Subcutaneous abdominal adipose tissue (tissue), 5 donors: ENCODE data around the gene PPP1CA.

Experiments used
- H3K27ac ChIP-seq: one replicate; pipeline ENCODE4 v1.7.0; 2013; ENCODE audit warnings: low read depth, mild to moderate bottlenecking, inconsistent platforms, low read length, moderate library complexity
- H3K27me3 ChIP-seq, 5 donors: one replicate each; pipeline ENCODE4 v1.7.0; 2013; ENCODE audit warnings: low read length in 5 of 5, inconsistent platforms in 1 of 5; ENCODE audit not compliant: control insufficient read depth in 5 of 5, insufficient read depth in 4 of 5
- H3K36me3 ChIP-seq, 5 donors: one replicate each; pipeline ENCODE4 v1.7.0; 2013; ENCODE audit warnings: low read length in 5 of 5; ENCODE audit not compliant: control insufficient read depth in 5 of 5, insufficient read depth in 5 of 5
- H3K4me1 ChIP-seq, 5 donors: one replicate each; pipeline ENCODE4 v1.7.0; 2013; ENCODE audit warnings: low read length in 5 of 5, mild to moderate bottlenecking in 3 of 5, moderate library complexity in 1 of 5; ENCODE audit not compliant: control insufficient read depth in 5 of 5, insufficient read depth in 5 of 5
- H3K4me3 ChIP-seq, 5 donors: one replicate each; pipeline ENCODE4 v1.7.0; 2013; ENCODE audit warnings: low read length in 5 of 5, low read depth in 1 of 5
- H3K9ac ChIP-seq, 5 donors: one replicate each; pipeline ENCODE4 v1.7.0; 2013; ENCODE audit warnings: low read length in 5 of 5, mild to moderate bottlenecking in 4 of 5, moderate library complexity in 3 of 5
- H3K9me3 ChIP-seq, 5 donors: one replicate each; pipeline ENCODE4 v1.7.0; 2013; ENCODE audit warnings: low read length in 5 of 5; ENCODE audit not compliant: control insufficient read depth in 5 of 5
- donor health status: healthy.
- donor health status: healthy.
- donor health status: healthy.
- donor health status: healthy.
- donor health status: healthy.

PPP1CA gene

DNA sequence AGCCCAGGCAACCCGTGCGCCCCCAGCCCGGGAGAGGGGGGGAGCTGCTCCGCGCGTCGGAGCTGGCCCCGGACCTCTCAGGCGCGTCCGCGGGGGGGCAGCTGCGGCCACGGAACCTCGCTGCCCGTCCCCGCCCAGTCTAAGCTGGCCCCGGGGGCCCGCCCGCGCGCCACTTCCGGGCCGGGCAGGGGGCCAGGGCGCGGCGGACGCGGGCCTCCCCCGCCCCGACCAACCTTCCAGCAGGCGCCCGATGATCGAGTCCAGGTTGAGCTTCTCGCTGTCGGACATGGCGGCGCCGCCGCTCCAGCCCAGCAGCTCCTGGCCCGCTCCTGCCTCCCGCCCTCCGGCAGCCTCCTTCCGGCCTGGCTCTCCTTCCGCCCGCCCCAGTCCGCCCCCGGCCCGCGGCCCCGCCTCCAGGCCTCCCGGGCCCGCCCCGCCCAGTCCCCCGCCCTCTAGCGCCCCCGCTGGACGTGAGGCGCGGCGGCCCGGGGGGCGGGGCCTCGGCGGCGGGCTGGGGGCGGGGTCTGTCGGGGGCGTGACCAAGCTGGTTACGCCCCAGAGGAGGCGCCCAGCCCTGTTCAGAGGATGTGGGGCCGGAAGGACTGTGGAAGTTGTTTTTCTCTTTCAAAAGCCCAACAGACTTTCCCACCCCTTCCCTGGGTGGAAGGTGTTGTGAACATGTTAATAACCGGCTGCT lies at the start of gene PPP1CA:
Gene PPP1CA (minus strand): TSS at position 364 of the 697 bp plus-strand sequence. CDS start 76 bp downstream, at position 288.
- Histone ChIP-seq H3K27me3 (peaks cover 0 to 10% (median 2%) of the 10 kb centered on the region in 5 donors), H3K27ac (peak within 1 kb of the TSS; percentile 69), H3K4me3 (peak within 1 kb of the TSS; percentile 75 to 91 (median 82)), H3K9ac (peak within 1 kb of the TSS in 4 of 5 donors; percentile 84 to 93 (median 90)), H3K36me3 (peaks cover 0 to 28% (median 25%) of the 10 kb centered on the region in 5 donors), H3K4me1 (peaks cover 8 to 56% (median 49%) of the 10 kb centered on the region in 5 donors), H3K9me3 (no peaks in the 10 kb centered on the region)

DNA sequence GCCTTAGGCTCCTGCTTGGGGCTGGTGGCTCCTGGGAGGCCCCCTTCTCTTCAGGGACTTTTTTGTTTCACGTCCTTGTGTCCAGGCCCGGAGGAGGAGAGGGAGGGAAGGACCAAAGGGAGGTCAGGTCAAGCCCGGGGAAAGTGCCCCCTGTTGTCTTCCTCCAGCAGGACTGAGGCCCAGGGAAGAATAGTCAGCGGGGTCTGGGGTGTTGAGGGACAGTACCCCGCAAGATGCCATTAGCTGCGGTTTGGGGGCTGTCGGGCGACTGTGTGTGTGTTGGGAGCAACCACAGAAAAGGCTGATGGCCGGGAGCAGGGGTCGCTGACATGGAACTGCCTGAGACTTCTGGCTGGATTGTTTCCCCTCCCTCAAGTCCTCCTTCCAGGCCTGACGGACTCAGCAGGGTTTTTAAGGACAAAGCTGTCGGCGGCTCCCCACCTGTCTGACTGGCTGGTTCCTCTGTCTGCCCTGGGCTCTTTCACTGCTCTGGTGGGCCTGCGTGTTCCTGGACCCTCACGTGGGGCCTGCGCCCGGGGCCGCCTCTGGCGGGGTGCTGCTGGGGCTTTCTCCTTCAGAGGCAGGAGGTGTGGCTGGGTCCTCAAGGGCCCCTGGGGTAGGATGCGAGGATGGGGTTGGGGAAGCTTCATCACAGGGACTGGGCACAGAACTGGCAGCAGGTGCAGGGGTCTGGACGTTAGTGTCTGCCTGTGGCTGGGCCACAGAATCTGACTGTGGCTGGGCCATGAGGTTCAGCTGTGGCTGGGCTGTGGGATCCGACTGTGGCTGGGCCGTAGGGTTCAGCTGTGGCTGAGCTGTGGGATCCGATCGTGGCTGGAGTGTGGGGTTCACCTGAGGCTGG lies 49.4 kb upstream of the PPP1CA start:
- H3K4me1 ChIP-seq: peaks cover 0 to 35% (median 12%) of the 10 kb centered on the region in 5 donors
- no peaks in the 10 kb centered on the region for H3K36me3 ChIP-seq
- no peak overlapping the region for H3K27ac ChIP-seq
- no peaks in the 10 kb centered on the region for H3K9me3 ChIP-seq
- H3K9ac ChIP-seq: no peak overlapping the region
- peaks cover 0 to 3% (median 0%) of the 10 kb centered on the region in 5 donors for H3K27me3 ChIP-seq
- no peak overlapping the region for H3K4me3 ChIP-seq

DNA sequence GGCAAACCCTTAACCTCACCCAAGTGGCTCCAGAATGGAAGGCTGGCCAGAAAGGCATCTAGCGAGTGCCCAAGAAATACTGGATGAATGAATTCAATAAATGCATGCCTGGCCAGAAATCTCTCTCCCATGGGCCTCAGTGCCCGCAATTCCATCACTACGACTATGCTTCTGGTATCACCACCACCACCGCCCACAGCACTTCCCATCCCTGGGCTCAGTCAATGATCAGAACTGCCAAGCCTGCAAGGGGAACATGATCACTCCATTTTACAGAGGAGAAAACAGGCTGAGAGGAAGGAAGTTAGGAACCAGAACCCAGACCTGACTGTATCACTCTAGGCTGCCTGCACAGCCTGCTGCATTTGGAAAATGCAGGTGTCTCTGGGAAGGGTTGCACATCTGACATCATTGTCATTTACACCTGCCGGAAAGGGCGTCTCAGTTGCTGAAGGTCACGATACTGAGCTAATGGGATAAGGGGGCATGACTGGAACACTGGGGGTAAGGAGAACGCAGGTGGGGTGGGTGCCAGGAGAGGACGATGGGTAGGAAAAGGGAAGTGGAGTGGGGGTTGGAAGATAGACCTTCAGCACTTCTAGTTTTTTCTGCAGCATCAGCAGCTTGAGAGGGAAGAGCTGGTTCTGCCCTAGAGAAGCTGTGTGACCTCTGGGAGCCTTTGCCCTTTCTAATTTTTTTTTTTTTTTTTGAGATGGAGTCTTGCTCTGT lies 47.6 kb upstream of the PPP1CA start:
- no peaks in the 10 kb centered on the region for H3K9me3 ChIP-seq
- H3K36me3 ChIP-seq: no peaks in the 10 kb centered on the region
- H3K4me3 ChIP-seq: no peak overlapping the region
- H3K4me1 ChIP-seq: peaks cover 0 to 37% (median 12%) of the 10 kb centered on the region in 5 donors
- no peaks in the 10 kb centered on the region for H3K27me3 ChIP-seq
- no peak overlapping the region for H3K9ac ChIP-seq
- no peak overlapping the region for H3K27ac ChIP-seq

DNA sequence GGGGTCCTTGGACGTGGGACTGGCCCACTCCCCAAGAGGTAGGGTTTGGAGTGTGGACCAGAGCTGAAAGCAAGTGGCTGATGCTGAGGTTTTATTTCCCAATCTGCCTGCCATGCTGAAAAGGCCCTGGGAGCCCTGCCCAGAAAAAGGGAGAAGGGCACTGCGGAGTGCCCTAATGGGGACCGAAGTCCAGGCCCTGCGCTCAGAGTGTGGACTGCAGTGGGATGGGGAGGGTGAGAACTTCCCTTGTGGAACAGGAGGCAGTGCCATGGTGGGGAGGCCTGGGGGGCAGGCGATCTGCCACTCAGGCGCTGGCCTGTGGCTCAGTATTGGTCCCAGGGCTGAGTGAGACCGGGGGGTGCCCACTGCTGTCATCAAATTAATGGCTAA lies 46.6 kb upstream of the PPP1CA start:
- Histone ChIP-seq H3K4me1 (peaks cover 0 to 41% (median 14%) of the 10 kb centered on the region in 5 donors), H3K36me3 (no peaks in the 10 kb centered on the region), H3K27ac (no peak overlapping the region), H3K4me3 (no peak overlapping the region), H3K27me3 (no peaks in the 10 kb centered on the region), H3K9me3 (no peaks in the 10 kb centered on the region), H3K9ac (no peak overlapping the region)

DNA sequence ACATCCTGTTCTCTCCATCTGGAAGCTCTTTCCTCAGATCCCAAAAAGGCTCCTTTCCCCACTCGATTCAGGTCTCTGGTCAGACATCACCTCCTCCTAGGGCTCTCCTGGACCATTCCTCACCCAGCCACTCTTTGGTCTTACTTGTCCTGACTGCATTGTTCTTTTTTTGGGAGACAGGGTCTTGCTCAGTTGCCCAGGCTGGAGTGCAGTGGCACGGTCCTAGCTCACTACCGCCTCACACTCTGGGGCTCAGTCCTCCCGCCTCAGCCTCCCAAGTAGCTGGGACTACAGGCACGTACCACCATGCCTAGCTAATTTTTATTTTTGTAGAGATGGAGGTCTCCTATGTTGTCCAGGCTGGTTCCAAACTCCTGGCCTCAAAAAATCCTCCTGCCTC lies 43.9 kb upstream of the PPP1CA start:
- H3K9ac ChIP-seq: no peak overlapping the region
- H3K36me3 ChIP-seq: peaks cover 0 to 18% (median 17%) of the 10 kb centered on the region in 5 donors
- H3K4me3 ChIP-seq: no peak overlapping the region
- no peak overlapping the region for H3K27ac ChIP-seq
- H3K27me3 ChIP-seq: no peaks in the 10 kb centered on the region
- peaks cover 2 to 36% (median 20%) of the 10 kb centered on the region in 5 donors for H3K4me1 ChIP-seq
- H3K9me3 ChIP-seq: no peaks in the 10 kb centered on the region

DNA sequence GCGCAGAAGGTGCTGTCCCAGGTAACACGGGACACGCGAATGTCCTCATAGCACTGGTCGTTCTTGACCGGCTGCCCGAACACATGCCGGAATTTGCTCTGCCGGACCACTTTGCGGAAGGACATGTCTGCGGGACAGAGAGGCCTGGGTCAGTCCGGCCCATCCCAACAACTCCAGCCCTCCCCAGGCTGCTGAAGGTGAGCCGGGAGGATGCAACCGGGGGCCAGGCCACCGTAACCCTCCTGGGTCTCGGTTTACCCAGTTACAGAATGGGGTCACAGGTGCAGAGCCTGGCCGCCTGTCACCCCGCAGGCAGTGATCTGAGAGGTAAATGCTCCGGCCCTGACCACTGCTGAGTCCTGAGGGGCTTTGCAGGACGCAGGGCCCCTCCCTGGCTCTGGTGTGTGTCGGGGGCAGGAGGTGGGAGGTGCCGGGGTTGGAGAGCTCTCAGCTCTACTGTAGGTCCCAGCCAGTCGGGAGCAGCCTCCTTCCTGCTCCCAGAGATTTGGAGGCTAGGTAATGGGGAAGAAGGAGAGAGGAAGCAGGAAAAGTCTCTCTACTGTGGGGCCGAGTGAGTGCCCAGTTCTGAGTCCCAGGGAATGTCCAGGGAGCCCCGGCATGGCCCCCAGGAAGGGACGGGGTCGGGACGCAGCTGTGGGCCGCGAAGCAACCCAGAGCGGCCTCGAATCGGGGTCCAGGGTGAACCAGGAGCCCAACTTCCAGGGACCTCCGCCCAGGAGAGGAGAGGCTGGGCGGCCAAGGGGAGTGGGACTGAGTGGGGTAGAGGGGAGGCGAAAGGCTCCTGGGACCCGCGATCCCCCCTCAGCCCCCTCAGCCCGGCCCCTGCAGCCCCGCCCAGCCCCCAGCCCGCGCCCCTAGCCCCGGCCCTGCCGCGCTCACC lies 41.1 kb upstream of the PPP1CA start:
- Histone ChIP-seq H3K4me1 (peaks cover 2 to 40% (median 31%) of the 10 kb centered on the region in 5 donors), H3K27ac (peak overlapping the region; percentile 75), H3K9me3 (no peaks in the 10 kb centered on the region), H3K9ac (peak overlapping the region; percentile 69 to 91 (median 85)), H3K4me3 (peak overlapping the region; percentile 60 to 81 (median 75)), H3K27me3 (no peaks in the 10 kb centered on the region), H3K36me3 (peaks cover 0 to 41% (median 38%) of the 10 kb centered on the region in 5 donors)

DNA sequence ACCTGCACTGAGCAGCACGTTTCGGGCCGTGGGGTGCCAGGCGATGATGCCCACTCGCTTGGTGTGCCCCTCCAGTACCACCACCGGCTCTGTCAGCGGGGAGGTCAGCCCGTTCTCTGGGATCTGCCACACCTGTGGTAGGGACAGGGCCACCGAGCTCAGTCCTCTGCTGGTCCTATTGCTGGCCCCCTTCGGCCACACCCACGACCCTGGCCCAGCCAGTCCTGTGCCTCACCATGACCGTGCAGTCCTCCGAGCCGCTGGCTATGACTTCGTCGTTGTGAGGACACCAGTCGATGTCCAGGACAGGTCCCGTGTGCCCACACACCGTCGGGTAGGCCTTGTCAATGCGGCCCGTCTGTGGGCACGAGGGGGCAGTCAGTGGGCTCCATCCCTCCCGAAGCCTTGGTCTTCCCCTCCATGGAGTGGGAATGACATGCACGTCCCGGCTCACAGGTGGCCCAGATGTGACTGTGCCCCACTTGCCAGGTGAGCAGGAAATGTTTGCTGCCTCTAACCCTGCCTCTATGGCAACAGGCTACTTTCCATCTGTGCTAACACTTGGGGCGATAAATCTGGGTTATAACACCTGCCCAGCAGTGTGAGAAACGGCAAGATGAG lies 40.2 kb upstream of the PPP1CA start:
- peak overlapping the region in 2 of 5 donors; percentile 4 to 91 for H3K9ac ChIP-seq
- peaks cover 2 to 40% (median 32%) of the 10 kb centered on the region in 5 donors for H3K4me1 ChIP-seq
- no peak overlapping the region for H3K27ac ChIP-seq
- peak overlapping the region in 1 of 5 donors; percentile 81 for H3K4me3 ChIP-seq
- H3K9me3 ChIP-seq: no peaks in the 10 kb centered on the region
- no peaks in the 10 kb centered on the region for H3K27me3 ChIP-seq
- peaks cover 0 to 47% (median 42%) of the 10 kb centered on the region in 5 donors for H3K36me3 ChIP-seq

DNA sequence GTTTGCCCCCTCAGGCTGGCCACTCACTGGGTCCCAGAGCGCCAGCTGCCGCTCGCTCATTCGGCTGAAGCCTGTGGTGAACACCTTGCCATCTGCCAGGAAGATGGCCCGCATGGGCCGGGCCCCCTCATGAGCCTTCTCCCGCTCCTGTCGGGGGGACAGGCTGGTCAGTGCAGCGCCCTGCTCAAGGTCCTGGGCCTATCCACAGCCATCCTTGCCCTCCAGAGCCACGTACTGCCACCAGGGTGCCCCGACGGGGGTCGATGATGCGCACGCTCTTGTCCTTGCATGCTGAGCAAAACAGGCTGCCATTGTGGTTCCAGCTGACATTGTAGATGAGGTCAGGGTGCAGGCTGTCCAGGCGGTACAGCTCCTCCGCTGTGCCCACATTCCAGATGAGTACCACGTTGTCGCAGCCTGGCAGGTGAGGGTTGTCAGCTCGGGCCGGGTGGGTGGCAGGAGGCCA lies 39.5 kb upstream of the PPP1CA start:
- H3K27me3 ChIP-seq: no peaks in the 10 kb centered on the region
- peaks cover 2 to 45% (median 38%) of the 10 kb centered on the region in 5 donors for H3K4me1 ChIP-seq
- peaks cover 0 to 52% (median 43%) of the 10 kb centered on the region in 5 donors for H3K36me3 ChIP-seq
- H3K9me3 ChIP-seq: no peaks in the 10 kb centered on the region
- H3K9ac ChIP-seq: no peak overlapping the region
- no peak overlapping the region for H3K4me3 ChIP-seq
- H3K27ac ChIP-seq: no peak overlapping the region
